SHP77 (cell line): ENCODE results near the gene PTF1A.

Experiments
- DNase-seq, 2 experiments: peaks; one replicate each; lab custom pipeline; 2025; lab: John Stamatoyannopoulos, UW

The PTF1A gene

DNA sequence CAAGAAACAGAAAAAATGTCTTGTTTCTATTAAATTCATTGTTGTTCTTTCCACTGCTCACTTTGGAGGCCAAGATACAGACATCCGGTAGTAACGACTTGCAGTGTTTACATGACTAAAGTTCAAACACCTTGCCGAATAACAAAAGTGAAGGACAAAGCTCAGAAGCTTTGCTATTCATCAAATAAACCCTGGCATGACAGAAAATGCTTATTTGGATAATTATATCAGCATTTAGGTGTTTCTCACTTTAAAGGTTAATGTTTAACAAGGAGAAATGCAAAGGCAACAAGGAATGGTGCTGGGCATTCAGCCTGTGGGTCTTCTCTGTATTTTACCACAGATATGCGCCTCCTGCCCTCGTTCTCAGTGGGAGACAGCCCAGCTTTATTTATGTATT is 5.4 kb upstream of the PTF1A start:
- DNase-seq: no peak

DNA sequence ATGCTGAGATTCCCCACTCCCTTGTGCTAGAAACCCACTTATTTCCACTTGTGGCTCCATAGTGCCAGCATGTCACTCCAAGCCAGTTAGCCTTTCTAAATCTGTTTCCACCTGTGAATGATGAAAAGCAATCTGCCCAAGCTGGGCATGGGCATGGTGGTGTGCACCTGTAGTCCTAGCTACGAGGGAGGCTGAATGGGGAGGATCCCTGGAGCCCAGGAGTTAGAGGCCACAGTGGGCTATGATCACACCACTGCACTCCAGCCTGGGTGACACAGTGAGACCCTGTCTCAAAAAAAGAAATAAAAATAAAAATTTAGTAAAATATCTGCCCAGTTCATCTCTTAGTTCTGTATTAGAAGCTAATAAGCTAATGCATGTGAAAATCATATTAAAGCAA is 5.0 kb upstream of the PTF1A start:
- no peak for DNase-seq

DNA sequence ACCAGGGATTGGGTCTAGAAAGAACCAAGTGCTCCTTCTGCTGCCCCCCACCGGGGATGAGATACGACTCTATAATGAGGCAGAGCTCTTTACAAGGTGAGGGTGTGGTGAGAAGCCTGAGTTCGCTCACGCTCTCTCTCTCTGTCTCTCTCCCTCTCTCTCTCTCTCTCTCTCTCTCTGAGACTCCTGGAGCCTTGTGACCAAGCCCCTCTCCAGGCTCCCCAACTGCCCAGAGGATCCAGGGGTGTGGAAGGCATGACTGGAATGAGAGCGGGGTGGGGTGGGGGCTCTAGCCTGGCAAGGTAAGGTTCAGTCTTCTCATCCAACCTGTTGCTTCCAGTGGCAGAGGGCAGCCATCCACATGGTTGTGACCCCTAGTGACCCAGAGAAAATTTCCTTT is 3.1 kb upstream of the PTF1A start:
- DNase-seq: no peak

DNA sequence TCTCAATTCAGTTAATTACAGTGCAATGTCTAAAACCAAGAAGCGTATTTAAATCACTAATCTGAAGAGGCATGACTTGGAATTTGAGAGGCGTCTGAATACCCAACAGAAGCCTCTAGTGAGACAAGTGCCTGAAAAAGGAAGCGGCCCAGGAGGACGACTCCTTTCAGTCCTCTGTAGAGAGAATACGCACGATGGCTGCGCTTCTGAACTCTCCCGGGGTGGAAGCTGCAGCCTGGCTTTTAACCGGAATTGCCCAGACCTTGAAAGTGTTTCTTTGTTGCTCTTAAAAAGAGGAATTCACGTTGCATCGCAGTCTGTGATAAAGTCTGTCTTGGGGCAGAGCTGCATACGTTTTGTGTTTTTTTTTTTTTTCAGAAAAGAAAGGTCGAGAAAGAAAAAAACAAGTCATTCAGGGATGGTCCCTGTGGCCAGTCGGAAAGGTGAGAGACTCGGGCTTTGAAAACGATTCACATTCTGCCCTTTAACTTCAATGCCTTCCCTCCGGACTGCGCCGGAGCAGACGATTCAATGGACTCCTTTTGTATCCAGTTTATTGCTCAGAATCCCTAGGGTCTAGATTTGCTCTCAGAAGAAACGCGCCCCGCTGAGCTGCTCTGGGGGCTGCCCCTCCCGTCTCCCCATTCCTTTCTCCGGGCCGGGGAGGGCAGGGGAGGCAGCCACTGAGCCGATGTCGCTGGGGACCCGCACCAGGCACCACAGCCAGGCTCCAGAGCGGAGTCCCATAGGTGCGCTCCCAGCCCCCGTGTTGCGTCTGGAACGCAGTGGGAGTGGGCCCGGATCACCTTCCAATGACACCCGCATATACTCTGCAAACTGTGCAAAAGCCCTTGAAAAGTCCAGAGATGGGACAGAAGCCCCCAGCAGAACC is 994 bp upstream of the PTF1A start:
- DNase-seq: no peak

DNA sequence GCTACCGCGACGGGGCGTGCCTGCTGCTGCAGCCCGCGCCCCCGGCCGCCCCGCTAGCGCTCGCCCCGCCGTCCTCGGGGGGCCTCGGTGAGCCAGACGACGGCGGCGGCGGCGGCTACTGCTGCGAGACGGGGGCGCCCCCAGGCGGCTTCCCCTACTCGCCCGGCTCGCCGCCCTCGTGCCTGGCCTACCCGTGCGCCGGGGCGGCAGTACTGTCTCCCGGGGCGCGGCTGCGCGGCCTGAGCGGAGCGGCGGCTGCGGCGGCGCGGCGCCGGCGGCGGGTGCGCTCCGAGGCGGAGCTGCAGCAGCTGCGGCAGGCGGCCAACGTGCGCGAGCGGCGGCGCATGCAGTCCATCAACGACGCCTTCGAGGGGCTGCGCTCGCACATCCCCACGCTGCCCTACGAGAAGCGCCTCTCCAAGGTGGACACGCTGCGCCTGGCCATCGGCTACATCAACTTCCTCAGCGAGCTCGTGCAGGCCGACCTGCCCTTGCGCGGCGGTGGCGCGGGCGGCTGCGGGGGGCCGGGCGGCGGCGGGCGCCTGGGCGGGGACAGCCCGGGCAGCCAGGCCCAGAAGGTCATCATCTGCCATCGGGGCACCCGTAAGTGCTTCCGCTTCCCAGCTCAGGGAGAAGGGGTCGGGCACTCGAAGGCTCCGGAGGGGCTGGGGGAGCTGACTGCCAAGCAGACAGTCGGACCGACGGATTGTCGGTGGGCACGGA is 761 bp downstream of the PTF1A start:
- no peak for DNase-seq

DNA sequence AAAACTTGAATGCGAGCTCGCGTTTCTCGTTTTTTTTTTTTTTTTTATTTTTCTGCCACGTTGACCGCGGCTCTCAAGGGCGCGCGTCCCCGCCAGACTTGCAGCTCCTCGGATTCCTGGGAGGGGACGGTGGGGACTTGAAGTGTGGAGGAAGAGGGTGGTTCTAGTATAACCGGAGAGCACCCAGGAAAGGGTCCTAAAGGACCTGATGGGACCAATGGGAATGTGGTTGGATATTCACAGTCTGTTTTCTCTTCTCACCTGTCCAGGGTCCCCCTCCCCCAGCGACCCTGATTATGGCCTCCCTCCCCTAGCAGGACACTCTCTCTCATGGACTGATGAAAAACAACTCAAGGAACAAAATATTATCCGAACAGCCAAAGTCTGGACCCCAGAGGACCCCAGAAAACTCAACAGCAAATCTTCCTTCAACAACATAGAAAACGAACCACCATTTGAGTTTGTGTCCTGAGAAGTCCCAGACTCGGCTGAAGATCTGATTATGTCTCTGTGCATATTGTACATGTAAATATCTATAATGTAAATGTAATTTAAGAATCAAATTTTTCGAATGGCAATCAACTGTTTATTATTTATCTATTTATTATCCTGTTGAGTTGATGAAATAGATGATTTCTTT is 1.4 kb downstream of the PTF1A start:
- DNase-seq: no peak

DNA sequence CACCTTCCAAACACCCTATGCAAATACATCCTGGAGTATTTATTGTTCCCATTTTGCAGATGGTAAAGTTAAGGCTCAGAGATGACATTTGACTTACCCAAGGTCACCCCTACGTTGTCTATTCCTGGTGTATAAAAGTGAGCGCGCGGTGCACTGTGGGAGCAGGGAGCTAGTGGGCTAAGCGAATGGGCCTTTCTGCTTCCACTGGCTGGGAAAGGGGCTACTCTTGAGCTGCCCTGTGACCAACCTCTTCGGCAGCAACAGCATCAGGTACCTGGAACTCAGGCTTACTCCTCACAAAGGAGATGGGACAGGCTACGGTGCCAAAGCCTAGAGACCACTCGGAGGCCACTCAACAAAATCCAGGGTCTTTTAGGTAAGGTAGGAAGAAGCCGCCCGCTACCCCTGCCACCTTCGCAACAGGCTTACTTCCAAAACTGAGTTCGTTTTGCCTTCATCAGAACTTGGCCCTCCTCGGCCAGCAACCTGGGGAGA is 2.4 kb downstream of the PTF1A start:
- DNase-seq: no peak

DNA sequence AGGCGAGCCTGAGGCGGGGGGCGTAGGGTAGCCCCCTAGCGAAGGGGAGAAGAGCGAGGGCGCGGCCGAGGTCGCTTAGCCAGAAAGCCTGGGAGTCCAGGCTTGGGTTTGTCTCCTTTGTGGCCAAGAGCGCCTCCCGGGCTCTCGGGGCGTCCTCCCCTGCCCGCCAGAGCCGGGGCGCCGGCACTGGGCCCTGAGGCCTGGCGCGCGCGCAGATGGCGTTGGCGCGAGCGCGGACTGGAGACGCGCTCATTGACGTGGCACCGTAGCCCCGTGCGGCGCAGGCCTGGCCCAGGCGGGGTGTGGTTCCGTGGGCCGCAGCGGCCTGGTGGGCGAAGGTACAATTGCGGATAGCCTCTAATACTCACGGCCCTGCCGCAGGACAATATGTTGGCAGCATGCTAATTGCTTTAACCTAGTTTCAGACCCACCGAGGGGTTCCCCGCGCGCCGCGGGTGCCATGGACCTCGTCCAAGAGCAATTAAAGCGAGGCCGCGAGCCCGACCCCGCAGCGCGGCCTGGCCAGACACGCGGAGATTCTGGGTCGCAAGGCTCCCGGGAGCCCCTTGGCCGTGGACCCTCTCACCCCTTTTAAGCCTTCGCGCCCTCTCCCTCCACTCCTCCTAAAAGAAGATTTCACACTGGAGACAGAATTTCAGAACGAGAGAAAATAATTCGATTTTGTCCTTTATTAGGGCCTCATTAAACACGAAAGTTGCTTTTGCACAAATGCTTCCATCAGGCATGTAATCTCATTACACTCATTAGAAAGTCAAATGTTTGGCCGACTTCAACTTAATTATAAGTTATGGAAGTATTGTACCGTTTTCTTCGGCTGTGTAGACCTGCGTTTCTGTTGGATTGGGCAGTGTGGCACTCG is 3.1 kb downstream of the PTF1A start:
- DNase-seq: no peak

DNA sequence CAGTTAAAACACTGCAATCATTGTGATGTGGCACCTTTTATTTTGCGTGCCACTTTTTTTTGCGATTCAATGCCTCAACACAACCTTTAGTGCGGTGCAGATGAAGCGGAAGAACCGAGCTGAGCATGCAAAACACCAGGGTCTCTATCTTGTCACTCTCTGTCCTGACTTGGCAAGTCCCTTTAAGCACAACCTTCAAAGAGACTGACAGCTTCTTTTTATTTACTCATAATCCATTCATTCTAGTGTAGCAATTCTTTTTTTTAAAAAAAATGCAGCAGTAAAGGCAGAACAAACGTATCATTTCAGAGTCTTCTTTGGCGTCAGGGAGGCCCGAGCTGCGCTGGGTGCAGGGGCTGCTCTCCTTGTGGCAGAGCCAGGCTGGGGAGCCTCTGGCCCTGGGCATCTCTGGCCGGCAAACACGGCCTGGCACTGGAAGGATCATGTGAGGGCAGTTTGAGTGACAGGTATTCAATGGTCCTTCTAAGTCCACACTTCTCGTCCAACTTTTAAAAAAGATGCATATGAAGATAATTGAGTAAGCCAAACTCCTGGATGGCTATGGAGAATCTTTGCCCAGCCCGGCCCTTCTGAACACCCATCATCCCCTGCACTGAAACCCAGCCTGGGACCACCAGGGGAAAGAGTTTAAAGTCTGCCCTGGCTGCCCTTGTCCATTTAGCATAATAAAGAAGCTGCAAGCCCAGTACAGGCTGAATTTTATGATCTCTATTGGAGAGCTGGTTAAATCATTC is 3.9 kb downstream of the PTF1A start:
- DNase-seq: no peak

DNA sequence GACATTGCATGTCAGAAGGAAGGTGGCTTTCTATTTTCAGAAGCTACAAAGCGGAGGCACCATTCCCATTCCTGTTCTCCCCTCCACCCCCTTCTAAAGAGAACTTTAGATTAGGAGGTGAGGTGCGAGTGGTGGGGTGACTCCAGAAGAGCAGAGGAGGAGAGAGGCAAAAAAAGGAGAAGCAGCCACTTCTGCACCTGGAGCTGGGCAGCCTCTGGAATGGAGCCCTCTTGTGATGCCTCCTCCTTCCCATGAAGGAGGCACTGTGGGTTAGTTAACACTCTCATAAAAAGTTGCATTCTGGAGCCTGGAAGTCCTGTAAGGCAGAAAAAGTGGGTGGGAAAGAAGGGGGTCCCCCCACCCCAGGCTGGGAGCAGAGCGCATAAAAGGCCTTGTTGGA is 4.8 kb downstream of the PTF1A start:
- DNase-seq: no peak

DNA sequence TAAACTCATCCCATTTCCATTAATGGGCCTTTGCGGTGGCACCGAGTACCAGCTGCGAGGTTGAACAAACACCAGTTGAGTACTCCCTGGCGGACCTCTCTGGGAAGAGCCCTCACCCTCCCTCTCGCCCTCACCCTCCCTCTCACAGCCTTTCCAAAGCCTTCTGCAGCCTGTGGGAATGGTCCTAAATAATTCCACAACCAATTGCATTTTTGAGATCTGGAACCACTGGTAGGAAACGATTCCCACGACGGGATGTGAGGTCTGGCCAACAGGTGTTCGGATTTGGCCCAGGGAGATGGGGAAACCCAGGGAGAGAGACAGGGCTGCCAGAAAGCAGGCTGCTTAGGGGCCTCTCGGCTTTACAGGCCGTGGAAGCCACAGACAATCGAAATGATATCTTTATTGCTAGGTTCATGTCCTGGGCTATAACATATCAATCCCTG is 5.3 kb downstream of the PTF1A start:
- DNase-seq: peak; percentile 89 to 90

DNA sequence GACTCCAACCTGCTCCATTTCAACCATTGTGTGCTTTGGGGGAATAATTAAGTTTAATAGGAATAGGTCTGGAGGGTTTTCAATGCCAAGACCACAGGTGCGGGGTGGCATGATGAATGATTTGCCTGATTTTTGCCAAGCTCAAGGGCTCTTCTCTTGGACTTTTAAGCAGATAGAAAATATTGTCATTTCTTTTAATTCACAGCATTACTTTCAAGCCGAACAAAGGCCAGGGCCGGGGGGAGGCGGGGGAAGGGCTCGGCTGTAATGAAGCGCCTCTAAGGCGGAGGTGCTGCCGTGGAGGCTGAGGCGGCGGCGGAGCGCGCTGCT is 6.5 kb downstream of the PTF1A start:
- DNase-seq: no peak

DNA sequence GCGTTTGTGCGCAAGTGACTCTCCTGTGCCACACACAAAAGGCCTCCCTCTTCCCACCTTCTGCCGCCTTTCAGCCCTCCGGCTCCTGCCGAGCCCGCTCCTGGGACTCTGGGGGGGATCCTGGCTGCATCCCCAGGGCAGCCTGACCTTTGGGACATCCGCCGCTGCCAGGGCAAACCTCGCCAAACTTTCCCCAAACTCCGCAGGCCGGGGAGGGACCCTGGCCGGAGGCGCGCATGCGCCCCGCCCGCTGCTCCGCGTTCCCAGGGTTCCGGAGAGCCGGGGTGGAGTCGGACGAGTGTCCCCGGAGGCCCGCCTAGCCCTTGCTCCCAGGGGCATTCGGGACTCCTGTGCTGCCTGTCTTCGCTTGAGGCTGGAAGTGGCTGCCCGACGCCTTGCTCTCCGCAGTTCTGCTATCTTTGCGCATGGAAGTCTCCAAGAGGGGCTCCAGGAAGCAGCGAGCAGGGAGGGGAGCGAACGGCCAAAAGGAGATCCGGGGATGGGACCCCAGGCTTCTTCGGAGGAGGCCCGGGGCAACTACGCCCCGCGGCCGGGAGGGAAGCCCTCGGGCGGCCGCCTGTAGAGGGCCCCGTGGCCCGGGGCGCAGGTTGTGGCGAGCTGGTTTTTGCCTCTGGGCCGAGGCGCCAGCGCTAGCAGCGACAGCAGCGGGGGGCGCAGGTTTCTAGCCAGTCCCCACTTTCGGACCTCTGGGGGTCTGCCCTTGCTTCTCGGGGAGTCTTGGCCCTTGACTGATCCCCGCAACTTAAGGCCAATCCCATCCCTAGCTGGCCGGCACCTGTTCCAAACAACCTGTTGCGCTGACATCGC is 7.0 kb downstream of the PTF1A start:
- DNase-seq: no peak

DNA sequence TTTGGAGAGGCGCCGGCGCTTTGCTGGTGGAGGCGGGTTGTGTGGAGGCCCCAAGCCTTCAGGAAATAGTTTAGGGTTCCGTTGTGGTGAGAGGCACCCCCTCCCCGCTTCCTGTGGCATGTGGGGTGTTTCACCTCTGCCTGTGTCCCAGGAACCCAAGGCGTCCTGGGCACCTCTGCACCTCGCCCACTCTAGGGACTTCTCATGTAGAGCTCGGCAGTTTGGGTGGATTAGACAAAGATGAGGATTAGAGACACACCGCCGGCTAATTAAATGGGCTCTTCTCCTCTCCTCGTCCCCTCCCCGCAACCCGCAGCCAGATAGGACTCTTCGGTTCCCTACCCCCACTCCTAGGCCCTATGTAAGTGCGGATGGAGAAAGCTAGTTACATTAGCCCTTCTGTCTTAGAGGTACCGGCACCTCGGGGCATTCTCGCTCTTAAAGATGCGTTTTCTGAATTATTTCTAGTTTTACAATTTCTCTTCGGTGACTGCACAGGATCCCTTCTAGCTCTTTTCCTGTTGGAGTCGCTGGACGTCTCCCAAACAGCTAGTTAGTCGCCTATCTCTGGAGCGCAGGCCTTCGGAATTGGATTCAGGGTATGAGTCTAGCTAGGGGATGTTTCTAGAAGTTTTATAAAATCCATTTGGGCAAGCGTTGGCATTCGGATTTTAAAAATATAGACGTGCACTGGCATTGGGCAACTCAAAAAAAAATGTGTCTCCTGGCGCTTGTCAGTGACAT is 7.8 kb downstream of the PTF1A start:
- no peak for DNase-seq

DNA sequence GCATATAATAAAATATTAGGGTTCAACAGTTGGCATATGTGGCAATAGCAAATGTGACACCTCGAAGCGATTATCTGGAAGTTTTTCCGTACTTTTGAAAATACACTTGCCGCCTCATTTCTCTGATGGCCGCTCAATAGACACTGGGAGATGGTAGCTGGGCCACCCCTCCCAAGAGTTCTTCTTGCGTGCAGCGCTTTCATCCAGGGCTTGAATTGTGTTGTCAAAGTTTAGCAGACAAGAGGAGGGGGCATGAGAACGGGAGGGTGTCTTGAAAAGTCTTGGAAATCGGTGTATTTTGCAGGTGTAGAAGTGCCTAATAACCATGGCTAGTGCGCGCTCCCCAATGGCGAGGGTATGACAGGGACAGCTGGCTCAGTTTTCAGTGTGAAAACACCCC is 8.5 kb downstream of the PTF1A start:
- no peak for DNase-seq

DNA sequence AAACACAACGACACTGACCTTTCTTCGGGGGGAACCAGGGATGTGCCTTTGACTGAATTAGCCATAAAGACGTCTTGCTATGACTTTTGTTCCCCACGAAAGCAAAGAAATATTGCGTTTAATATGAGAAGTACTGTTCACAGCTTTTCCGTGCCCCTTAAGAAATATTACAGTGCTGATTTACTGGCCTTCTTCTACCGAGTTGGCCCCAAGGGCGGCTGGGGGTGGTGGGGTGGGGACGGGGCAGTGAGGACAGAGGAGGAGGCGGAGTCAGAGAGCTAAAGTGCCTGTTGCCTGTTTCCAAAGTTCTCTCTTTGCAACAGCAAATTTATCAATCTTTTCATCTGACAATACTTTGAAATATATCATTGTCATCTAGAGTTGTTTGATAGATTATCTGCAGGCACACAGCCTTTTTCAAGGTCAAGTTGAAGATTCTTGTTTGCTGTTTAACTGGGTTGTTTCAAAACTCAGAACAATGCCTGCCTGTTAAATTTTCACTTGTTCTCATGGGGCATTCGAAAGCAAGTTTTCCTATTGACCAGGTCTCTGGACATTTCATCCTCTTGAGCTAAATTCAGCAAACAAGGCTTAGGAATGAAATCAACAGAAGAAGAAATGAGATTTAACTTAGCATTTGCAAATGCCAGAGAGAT is 9.0 kb downstream of the PTF1A start:
- no peak for DNase-seq

DNA sequence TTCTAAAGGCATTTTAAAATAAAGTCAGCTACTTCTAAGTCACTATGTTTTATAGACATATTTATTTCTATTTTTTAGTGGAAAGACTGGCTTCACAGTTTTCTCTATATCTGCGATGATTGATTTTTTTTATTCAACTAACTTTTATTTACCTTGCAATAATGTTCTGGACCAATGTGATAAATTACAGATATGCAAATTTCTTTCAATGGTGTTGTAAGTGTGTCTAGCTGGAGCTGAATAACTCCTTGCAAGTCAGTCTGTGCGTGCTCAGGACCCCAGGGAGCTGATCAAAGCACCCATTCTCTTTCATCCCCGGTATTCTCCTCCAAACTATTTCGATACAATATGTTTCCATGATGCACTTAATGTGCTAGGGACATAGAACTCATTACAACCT is 9.7 kb downstream of the PTF1A start:
- DNase-seq: no peak

DNA sequence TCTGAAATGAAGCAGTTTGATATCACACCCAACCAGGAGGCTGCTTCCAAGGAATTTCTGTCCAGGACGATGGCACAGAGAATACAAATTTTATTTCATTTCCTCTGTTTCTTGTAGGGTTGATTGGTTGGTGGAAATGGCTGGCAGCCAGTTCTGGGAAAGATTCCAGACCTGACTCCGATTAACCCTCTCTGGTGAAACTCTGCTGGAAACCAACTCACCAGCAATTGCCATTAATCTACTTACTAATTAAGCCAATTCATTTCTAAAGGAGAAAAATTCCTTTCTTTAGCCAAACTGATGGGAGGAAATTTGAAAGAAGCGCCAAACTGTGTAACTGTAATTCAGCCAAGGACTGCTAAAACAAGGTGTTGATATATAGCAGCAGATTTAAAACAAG is 10.7 kb downstream of the PTF1A start:
- DNase-seq: no peak
